GM18907 (cell line): ENCODE results near the gene AKR1E2.

Source experiments
- ATAC-seq: cut with Tn5 transposase; IDR thresholded peaks from one replicate; pipeline ENCODE4 v1.9.1; 2021; ENCODE audit warnings: mild to moderate bottlenecking, moderate library complexity; ENCODE audit not compliant: unreplicated experiment

The AKR1E2 gene

GRCh38 chr10:4889959-4890358, 64.0 kb downstream of the AKR1E2 start:
- no peak for ATAC-seq

GRCh38 chr10:4892681-4893080, 66.7 kb downstream of the AKR1E2 start:
- no peak for ATAC-seq

- no peak for ATAC-seq
These were observed 68.3 kb downstream of the AKR1E2 start for GRCh38 chr10:4894335-4894734.
